Fibroblast of lung (primary cell): ENCODE results near the gene EPG5. TPM values are rescaled to one million over a fixed set of nuclear protein-coding genes. Genes with fewer than 3 reads are reported as not detected.

Experiments
- DNase-seq, 2 donors: peaks; one replicate each; pipeline versions ENCODE4 v3.0.0 to v3.0.0-alpha.2; 2010; ENCODE audit warnings: low read depth in 2 of 2
- H2AFZ ChIP-seq: 2 replicates; pipeline ENCODE4 v1.5.1; 2012; ENCODE audit warnings: low read length, control low read depth, inconsistent platforms
- H3K27ac ChIP-seq: 2 replicates; pipeline ENCODE4 v1.5.1; 2011; ENCODE audit warnings: low read length, control low read depth; ENCODE audit not compliant: insufficient read depth
- H3K27me3 ChIP-seq: 2 replicates; pipeline ENCODE4 v1.5.1; 2011; ENCODE audit warnings: mild to moderate bottlenecking, low read length; ENCODE audit not compliant: control insufficient read depth, insufficient read depth
- H3K36me3 ChIP-seq: 2 replicates; pipeline ENCODE4 v1.5.1; 2011; ENCODE audit warnings: low read length; ENCODE audit not compliant: control insufficient read depth, insufficient read depth
- H3K4me1 ChIP-seq: 2 replicates; pipeline ENCODE4 v1.5.1; 2011; ENCODE audit warnings: low read length; ENCODE audit not compliant: control insufficient read depth, insufficient read depth; ENCODE audit errors: extremely low read depth
- H3K4me2 ChIP-seq: 2 replicates; pipeline ENCODE4 v1.5.1; 2011; ENCODE audit warnings: low read length, control low read depth; ENCODE audit not compliant: insufficient read depth; ENCODE audit errors: extremely low read depth
- H3K4me3 ChIP-seq, 4 experiments: fragments of 200-600 bp in 1 of 4; sonication (generic) in 1 of 4; replicated peaks in 1 of 4; 2 replicates each; pipeline ENCODE4 v1.5.1; 2011 to 2016; ENCODE audit warnings: low read length in 4 of 4, low read depth in 3 of 4, mild to moderate bottlenecking in 3 of 4, control low read depth in 2 of 4, inconsistent platforms in 1 of 4, mixed read lengths in 1 of 4; ENCODE audit not compliant: insufficient read depth in 1 of 4; ENCODE audit errors: control extremely low read depth in 1 of 4
- H3K79me2 ChIP-seq: 2 replicates; pipeline ENCODE4 v1.5.1; 2012; ENCODE audit warnings: mild to moderate bottlenecking, low read length, inconsistent platforms; ENCODE audit not compliant: control insufficient read depth, insufficient read depth
- H3K9ac ChIP-seq: 2 replicates; pipeline ENCODE4 v1.5.1; 2011; ENCODE audit warnings: mild to moderate bottlenecking, low read length, control low read depth; ENCODE audit not compliant: insufficient read depth
- H3K9me3 ChIP-seq: 2 replicates; pipeline ENCODE4 v1.5.1; 2012; ENCODE audit warnings: low read depth, low read length; ENCODE audit not compliant: control insufficient read depth, insufficient read depth
- H4K20me1 ChIP-seq: 2 replicates; pipeline ENCODE4 v1.5.1; 2011; ENCODE audit warnings: low read length; ENCODE audit not compliant: control insufficient read depth, insufficient read depth; ENCODE audit errors: extremely low read depth
- EZH2 ChIP-seq: IDR thresholded peaks from 2 replicates; pipeline ENCODE4 v1.5.1; 2012; ENCODE audit warnings: low read length, control low read depth, mild to moderate bottlenecking; ENCODE audit errors: missing control alignments
- polyA plus RNA-seq, 2 donors: library from polyadenylated mRNA; depleted of rRNA in 1 of 2; stranded (reverse) in 1 of 2; unstranded in 1 of 2; fragments of >200 nt; gene quantifications; 2 replicates each; pipeline ENCODE4 v1.2.1, GENCODE V29; 2011 to 2012; ENCODE audit warnings: missing spikeins in 1 of 2
- total RNA-seq: library from RNA; depleted of rRNA; stranded (reverse); fragments of >200 nt; gene quantifications from 2 replicates; pipeline ENCODE4 v1.2.1, GENCODE V29; 2014
- TF ChIP-seq, protein P1 (sequence below), 2 donors: IDR thresholded peaks in 1 of 2; conservative IDR thresholded peaks in 1 of 2; 1 replicate in 1 of 2; 2 replicates in 1 of 2; pipeline ENCODE4 v1.5.1; 2011 to 2012; ENCODE audit warnings: low read length in 2 of 2, control low read depth in 1 of 2, inconsistent platforms in 1 of 2, low read depth in 1 of 2, mild to moderate bottlenecking in 1 of 2

The EPG5 gene
- total and polyA plus RNA-seq, 2 donors (not counting 1 experiment from before 2014, with no cell fraction given), result 60.0 to 87.4 TPM

DNA sequence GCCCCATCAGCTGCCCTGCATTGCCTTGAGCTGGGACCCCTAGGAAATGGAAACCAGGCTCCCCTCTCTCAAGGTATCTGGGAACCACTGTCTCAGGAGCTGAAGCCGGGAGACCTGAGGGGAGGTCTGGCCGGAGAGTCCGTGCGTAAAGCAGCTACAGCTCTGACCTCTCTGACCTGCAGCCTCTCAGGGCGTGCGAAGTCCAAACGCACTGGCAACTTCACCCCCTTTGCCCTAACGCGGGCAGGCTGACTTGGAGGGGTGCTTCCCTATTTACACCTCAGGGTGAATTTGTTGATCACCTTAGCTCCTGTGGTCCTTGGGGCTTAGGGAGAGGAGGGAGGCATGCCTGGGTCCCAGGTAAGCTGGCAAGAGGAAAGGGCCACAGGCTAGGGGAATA, 124.1 kb downstream of the EPG5 start:
- Histone ChIP-seq H3K4me1 (peaks cover 9% of the 10 kb centered on the region), H3K4me2 (no peak overlapping the region), H4K20me1 (no peaks in the 10 kb centered on the region), H3K4me3 (no peak overlapping the region), H2AFZ (no peak overlapping the region), H3K27me3 (no peaks in the 10 kb centered on the region), H3K9ac (no peak overlapping the region), H3K79me2 (no peaks in the 10 kb centered on the region), H3K9me3 (no peaks in the 10 kb centered on the region), H3K36me3 (no peaks in the 10 kb centered on the region), H3K27ac (no peak overlapping the region)
- TF ChIP-seq EZH2, result no peak
- TF ChIP-seq, protein P1, sequence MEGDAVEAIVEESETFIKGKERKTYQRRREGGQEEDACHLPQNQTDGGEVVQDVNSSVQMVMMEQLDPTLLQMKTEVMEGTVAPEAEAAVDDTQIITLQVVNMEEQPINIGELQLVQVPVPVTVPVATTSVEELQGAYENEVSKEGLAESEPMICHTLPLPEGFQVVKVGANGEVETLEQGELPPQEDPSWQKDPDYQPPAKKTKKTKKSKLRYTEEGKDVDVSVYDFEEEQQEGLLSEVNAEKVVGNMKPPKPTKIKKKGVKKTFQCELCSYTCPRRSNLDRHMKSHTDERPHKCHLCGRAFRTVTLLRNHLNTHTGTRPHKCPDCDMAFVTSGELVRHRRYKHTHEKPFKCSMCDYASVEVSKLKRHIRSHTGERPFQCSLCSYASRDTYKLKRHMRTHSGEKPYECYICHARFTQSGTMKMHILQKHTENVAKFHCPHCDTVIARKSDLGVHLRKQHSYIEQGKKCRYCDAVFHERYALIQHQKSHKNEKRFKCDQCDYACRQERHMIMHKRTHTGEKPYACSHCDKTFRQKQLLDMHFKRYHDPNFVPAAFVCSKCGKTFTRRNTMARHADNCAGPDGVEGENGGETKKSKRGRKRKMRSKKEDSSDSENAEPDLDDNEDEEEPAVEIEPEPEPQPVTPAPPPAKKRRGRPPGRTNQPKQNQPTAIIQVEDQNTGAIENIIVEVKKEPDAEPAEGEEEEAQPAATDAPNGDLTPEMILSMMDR (conservative IDR thresholded peaks at IDR 0.05 in 1 of 2, IDR thresholded peaks at IDR 0.05 in 1 of 2; ENCODE audit: low read depth in 1 of 2, low read length in 2 of 2), result no peak
- no peak for DNase-seq

DNA sequence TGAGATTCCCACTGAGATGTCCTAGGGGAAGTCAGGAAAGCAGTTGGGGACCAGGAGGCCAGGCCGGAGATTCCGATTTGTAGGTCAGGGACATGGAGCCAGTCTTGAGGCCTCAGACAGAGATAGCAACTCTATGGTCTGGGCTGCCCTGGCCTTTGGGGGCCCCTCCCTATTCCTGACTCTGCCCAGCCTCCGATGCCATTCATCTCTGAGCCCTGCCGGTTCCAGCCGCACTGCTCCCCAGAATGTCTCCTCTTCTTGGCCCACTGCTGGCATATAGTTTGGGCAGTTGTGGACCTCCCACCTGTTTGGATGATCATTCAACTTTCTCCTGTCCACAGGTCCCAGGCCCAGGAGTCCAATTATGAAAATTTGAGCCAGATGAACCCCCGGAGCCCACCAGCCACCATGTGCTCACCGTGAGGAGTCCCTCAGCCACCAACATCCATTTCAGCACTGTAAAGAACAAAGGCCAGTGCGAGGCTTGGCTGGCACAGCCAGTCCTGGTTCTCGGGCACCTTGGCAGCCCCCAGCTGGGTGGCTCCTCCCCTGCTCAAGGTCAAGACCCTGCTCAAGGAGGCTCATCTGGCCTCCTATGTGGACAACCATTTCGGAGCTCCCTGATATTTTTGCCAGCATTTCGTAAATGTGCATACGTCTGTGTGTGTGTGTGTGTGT, 125.2 kb downstream of the EPG5 start:
- H3K9me3 ChIP-seq, result no peaks in the 10 kb centered on the region
- H4K20me1 ChIP-seq, result no peaks in the 10 kb centered on the region
- no peak overlapping the region for H3K4me2 ChIP-seq
- TF ChIP-seq, protein P1 (conservative IDR thresholded peaks at IDR 0.05 in 1 of 2, IDR thresholded peaks at IDR 0.05 in 1 of 2; ENCODE audit: low read depth in 1 of 2, low read length in 2 of 2), result no peak
- H3K36me3 ChIP-seq, result no peaks in the 10 kb centered on the region
- DNase-seq, result no peak
- no peaks in the 10 kb centered on the region for H3K27me3 ChIP-seq
- H2AFZ ChIP-seq, result no peak overlapping the region
- H3K27ac ChIP-seq, result no peak overlapping the region
- no peaks in the 10 kb centered on the region for H3K79me2 ChIP-seq
- peaks cover 10% of the 10 kb centered on the region for H3K4me1 ChIP-seq
- no peak overlapping the region for H3K4me3 ChIP-seq
- H3K9ac ChIP-seq, result no peak overlapping the region

DNA sequence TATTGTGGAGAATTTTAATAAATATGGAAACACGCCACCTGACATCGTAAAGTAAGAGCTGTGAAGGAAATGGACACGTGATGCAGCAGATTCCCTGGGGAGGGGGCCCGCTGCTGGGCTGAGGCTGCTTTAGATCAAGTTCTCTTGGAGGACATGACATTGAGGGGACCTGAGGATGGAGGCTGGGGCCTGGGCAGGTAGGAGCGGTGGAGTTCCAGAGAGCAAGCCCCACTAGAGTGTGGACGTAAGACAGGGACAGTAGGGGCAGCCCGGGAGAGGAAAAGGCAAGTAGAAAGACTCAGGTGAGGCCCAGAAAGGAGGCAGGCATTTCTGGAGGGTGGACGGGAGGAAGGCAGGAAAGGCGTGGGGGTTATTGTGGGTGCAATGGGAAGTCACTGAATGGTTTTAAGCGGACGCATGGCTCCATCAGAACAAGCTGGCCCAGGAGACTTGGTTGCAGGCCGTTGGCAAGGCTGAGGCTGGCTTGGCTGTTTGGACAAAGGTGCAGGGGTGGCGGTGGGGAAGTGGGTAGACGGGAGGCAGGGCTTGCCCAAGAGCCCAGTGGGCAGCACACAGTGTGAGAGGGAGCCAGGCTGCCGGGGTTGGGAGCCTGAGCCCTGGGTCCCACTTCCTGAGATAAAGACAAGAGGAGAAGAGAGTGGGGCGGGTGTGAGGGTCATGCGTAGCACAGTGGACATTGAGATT, 125.9 kb downstream of the EPG5 start:
- no peak overlapping the region for H3K4me3 ChIP-seq
- H3K4me1 ChIP-seq, result peaks cover 10% of the 10 kb centered on the region
- H3K4me2 ChIP-seq, result no peak overlapping the region
- H4K20me1 ChIP-seq, result no peaks in the 10 kb centered on the region
- H3K9me3 ChIP-seq, result no peaks in the 10 kb centered on the region
- DNase-seq, result no peak
- TF ChIP-seq, protein P1 (conservative IDR thresholded peaks at IDR 0.05 in 1 of 2, IDR thresholded peaks at IDR 0.05 in 1 of 2; ENCODE audit: low read depth in 1 of 2, low read length in 2 of 2), result no peak
- no peak for TF ChIP-seq EZH2
- no peak overlapping the region for H2AFZ ChIP-seq
- no peak overlapping the region for H3K9ac ChIP-seq
- no peaks in the 10 kb centered on the region for H3K27me3 ChIP-seq
- H3K27ac ChIP-seq, result no peak overlapping the region
- no peaks in the 10 kb centered on the region for H3K36me3 ChIP-seq
- H3K79me2 ChIP-seq, result no peaks in the 10 kb centered on the region
